Stomach smooth muscle (tissue), 2 donors: ENCODE data around the gene OMA1.
A peak's percentile ranks its signal among the peaks of the same experiment; 100 is the strongest.
"Not testable (repeated sequence)": the region's sequence is repeated elsewhere in the genome, so short reads cannot be mapped to it uniquely, and the experiment has no call there.

Experiments
- H3K27ac ChIP-seq: one replicate; pipeline ENCODE4 v1.7.0; 2013; ENCODE audit warnings: mild to moderate bottlenecking, low read length, inconsistent platforms
- H3K27me3 ChIP-seq, 2 donors: one replicate each; pipeline ENCODE4 v1.7.0; 2013; ENCODE audit warnings: low read length in 2 of 2; ENCODE audit not compliant: insufficient read depth in 2 of 2, control insufficient read depth in 1 of 2
- H3K36me3 ChIP-seq, 2 donors: one replicate each; pipeline ENCODE4 v1.7.0; 2013; ENCODE audit warnings: low read length in 2 of 2; ENCODE audit not compliant: control insufficient read depth in 2 of 2, insufficient read depth in 2 of 2
- H3K4me1 ChIP-seq: one replicate; pipeline ENCODE4 v1.7.0; 2013; ENCODE audit warnings: low read length; ENCODE audit not compliant: control insufficient read depth, insufficient read depth
- H3K4me3 ChIP-seq, 2 donors: one replicate each; pipeline ENCODE4 v1.7.0; 2013; ENCODE audit warnings: low read length in 2 of 2
- H3K9ac ChIP-seq, 2 donors: one replicate each; pipeline ENCODE4 v1.7.0; 2013; ENCODE audit warnings: low read length in 2 of 2, mild to moderate bottlenecking in 1 of 2
- H3K9me3 ChIP-seq, 2 donors: one replicate each; pipeline ENCODE4 v1.7.0; 2013; ENCODE audit warnings: low read length in 2 of 2; ENCODE audit not compliant: control insufficient read depth in 2 of 2
- donor health status: healthy.
- donor health status: Pancreatic carcinoma.

Gene OMA1

GRCh38 chr1:58584082-58584895, 37.8 kb upstream of the OMA1 start:
- Histone ChIP-seq H3K9ac (no peak overlapping the region), H3K4me3 (no peak overlapping the region), H3K27ac (no peak overlapping the region), H3K9me3 (no peaks in the 10 kb centered on the region), H3K27me3 (peaks cover 0 to 2% of the 10 kb centered on the region in 2 donors), H3K4me1 (peaks cover 10% of the 10 kb centered on the region), H3K36me3 (no peaks in the 10 kb centered on the region)

DNA sequence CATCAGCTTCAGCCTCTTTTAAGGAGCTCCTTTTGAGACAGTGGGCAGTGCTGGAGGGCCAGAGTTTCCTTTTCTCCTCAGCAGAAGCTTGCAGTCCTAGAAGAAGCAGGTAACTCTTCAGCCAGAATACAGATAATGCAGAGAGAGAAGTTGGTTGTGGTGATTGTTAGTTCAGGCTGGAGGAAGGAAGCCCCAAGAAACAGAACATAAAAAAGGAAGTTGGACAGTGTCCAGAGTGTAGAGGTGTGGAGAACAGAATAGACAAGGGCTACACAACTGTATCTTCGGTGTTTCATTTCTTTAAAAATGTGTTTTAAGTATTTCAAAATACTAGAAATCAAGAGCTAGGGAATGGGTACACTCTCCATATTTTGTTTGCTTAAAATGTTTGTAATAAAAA, 37.0 kb upstream of the OMA1 start:
- Histone ChIP-seq H3K36me3 (no peaks in the 10 kb centered on the region), H3K9me3 (no peaks in the 10 kb centered on the region), H3K4me3 (no peak overlapping the region), H3K4me1 (peaks cover 10% of the 10 kb centered on the region), H3K27me3 (peaks cover 0 to 2% of the 10 kb centered on the region in 2 donors), H3K27ac (no peak overlapping the region), H3K9ac (no peak overlapping the region)

DNA sequence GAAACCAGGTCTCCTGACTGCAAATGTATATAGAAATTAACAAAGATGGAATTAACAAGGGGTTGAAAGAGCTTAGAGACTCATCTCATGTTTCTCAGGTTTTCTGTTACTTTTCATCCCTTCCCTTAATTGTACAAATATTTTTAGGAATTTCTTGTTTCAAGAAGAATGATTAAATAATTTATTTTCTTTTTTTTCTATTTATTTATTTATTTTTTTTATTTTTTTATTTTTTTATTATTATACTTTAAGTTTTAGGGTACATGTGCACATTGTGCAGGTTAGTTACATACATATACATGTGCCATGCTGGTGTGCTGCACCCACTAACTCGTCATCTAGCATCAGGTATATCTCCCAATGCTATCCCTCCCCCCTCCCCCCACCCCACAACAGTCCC, 35.6 kb upstream of the OMA1 start:
- not testable (repeated sequence) for H3K36me3 ChIP-seq, H3K27ac ChIP-seq

GRCh38 chr1:58581641-58582040, 35.1 kb upstream of the OMA1 start:
- Histone ChIP-seq H3K27ac (no peak overlapping the region), H3K27me3 (peaks cover 7 to 14% of the 10 kb centered on the region in 2 donors), H3K36me3 (no peaks in the 10 kb centered on the region), H3K9me3 (no peaks in the 10 kb centered on the region), H3K4me3 (no peak overlapping the region), H3K9ac (no peak overlapping the region), H3K4me1 (peaks cover 13% of the 10 kb centered on the region)

More for the DNA sequence above, 35.6 kb upstream of the OMA1 start:
- H3K4me3 ChIP-seq, H3K27me3 ChIP-seq, H3K9me3 ChIP-seq, H3K9ac ChIP-seq, H3K4me1 ChIP-seq: not testable (repeated sequence)

DNA sequence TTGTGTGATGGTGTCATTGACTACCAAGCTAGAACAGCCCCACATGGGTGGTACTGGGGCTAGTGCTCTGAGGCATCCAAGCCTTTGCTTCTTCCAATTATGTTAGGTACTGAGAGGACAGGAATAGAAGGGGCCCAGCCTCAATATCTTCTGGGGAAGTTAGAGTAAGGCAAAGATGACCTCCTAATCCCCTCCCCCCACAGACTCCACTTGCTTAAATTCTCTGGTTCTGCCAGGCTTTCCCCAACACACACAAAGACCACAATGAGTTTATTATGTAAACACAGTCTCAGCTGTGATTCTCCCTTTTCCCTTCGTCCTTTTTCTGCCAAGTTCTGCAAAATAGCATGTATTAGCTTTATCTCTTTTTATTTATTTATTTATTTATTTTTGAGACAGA, 33.7 kb upstream of the OMA1 start:
- no peaks in the 10 kb centered on the region for H3K9me3 ChIP-seq
- peaks cover 18% of the 10 kb centered on the region for H3K4me1 ChIP-seq
- H3K36me3 ChIP-seq, result no peaks in the 10 kb centered on the region
- no peak overlapping the region for H3K27ac ChIP-seq
- H3K4me3 ChIP-seq, result no peak overlapping the region
- H3K9ac ChIP-seq, result no peak overlapping the region
- H3K27me3 ChIP-seq, result peaks cover 18 to 27% of the 10 kb centered on the region in 2 donors

- Histone ChIP-seq H3K9ac (no peak overlapping the region), H3K27ac (no peak overlapping the region), H3K9me3 (no peaks in the 10 kb centered on the region), H3K36me3 (no peaks in the 10 kb centered on the region), H3K27me3 (peaks cover 29 to 36% of the 10 kb centered on the region in 2 donors), H3K4me3 (no peak overlapping the region), H3K4me1 (peaks cover 8% of the 10 kb centered on the region)
Measured at GRCh38 chr1:58577654-58578030, 31.1 kb upstream of the OMA1 start.

- H3K9ac ChIP-seq, result no peak within 1 kb of the TSS
Measured at GRCh38 chr1:58576727-58577653, 30.5 kb upstream of the OMA1 start, which contains the start of gene TACSTD2. TSS of gene TACSTD2 (minus strand) at chr1:58577252. CDS start at chr1:58577156, 96 bp downstream.

GRCh38 chr1:58576325-58576726, 29.8 kb upstream of the OMA1 start:
- Histone ChIP-seq H3K27me3 (peaks cover 29 to 36% of the 10 kb centered on the region in 2 donors), H3K27ac (no peak overlapping the region), H3K4me1 (peaks cover 8% of the 10 kb centered on the region), H3K4me3 (peak overlapping the region; percentile 32 to 64), H3K9me3 (no peaks in the 10 kb centered on the region), H3K9ac (no peak overlapping the region), H3K36me3 (no peaks in the 10 kb centered on the region)

More at GRCh38 chr1:58576727-58577653, 30.5 kb upstream of the OMA1 start, which contains the start of gene TACSTD2:
- Histone ChIP-seq H3K4me3 (peak within 1 kb of the TSS; percentile 32 to 64), H3K36me3 (no peaks in the 10 kb centered on the region), H3K27me3 (peaks cover 29 to 36% of the 10 kb centered on the region in 2 donors), H3K4me1 (peaks cover 8% of the 10 kb centered on the region), H3K27ac (no peak within 1 kb of the TSS), H3K9me3 (no peaks in the 10 kb centered on the region)

GRCh38 chr1:58575551-58576324, 29.2 kb upstream of the OMA1 start:
- Histone ChIP-seq H3K36me3 (no peaks in the 10 kb centered on the region), H3K4me1 (peaks cover 8% of the 10 kb centered on the region), H3K9ac (no peak overlapping the region), H3K27me3 (peaks cover 31 to 38% of the 10 kb centered on the region in 2 donors), H3K27ac (no peak overlapping the region), H3K9me3 (no peaks in the 10 kb centered on the region), H3K4me3 (peak overlapping the region; percentile 32 to 64)

- no peak overlapping the region for H3K27ac ChIP-seq
- H3K9me3 ChIP-seq, result no peaks in the 10 kb centered on the region
- H3K36me3 ChIP-seq, result no peaks in the 10 kb centered on the region
- H3K27me3 ChIP-seq, result peaks cover 31 to 39% of the 10 kb centered on the region in 2 donors
- peaks cover 8% of the 10 kb centered on the region for H3K4me1 ChIP-seq
- H3K4me3 ChIP-seq, result no peak overlapping the region
- H3K9ac ChIP-seq, result no peak overlapping the region
Measured at GRCh38 chr1:58574816-58575215, 28.3 kb upstream of the OMA1 start.
